BLaER1 treated with 17β-estradiol and CSF1 and Interleukin-3, amounts not matched to agents 10 nM and 100 nM (cell line): ENCODE results near the gene STK26.
"Not testable (repeated sequence)": the region's sequence is repeated elsewhere in the genome, so short reads cannot be mapped to it uniquely, and the experiment has no call there.

Experiments used
- H3K27ac ChIP-seq, 11 experiments: shearing (Covaris generic); formaldehyde crosslinking; 2 replicates each; pipeline ENCODE4 v1.8.1; 2022
- H3K27me3 ChIP-seq, 11 experiments: shearing (Covaris generic); formaldehyde crosslinking; 2 replicates each; pipeline ENCODE4 v1.8.1; 2022
- H3K36me3 ChIP-seq, 11 experiments: shearing (Covaris generic); formaldehyde crosslinking; 2 replicates each; pipeline ENCODE4 v1.8.1; 2022
- H3K4me1 ChIP-seq, 10 experiments: shearing (Covaris generic); formaldehyde crosslinking; 2 replicates each; pipeline ENCODE4 v1.8.1; 2022
- H3K4me2 ChIP-seq, 11 experiments: shearing (Covaris generic); formaldehyde crosslinking; 2 replicates each; pipeline ENCODE4 v1.8.1; 2022
- H3K4me3 ChIP-seq, 10 experiments: shearing (Covaris generic); formaldehyde crosslinking; 2 replicates each; pipeline ENCODE4 v1.8.1; 2022
- H3K9ac ChIP-seq, 11 experiments: shearing (Covaris generic); formaldehyde crosslinking; 2 replicates each; pipeline ENCODE4 v1.8.1; 2022
- H3K9me3 ChIP-seq, 11 experiments: shearing (Covaris generic); formaldehyde crosslinking; replicated peaks in 1 of 11; 2 replicates each; pipeline ENCODE4 v1.8.1; 2022
- H4K20me1 ChIP-seq, 11 experiments: shearing (Covaris generic); formaldehyde crosslinking; 2 replicates each; pipeline ENCODE4 v1.8.1; 2022
- Cebpa-rat ChIP-seq, 11 experiments: shearing (Covaris generic); IDR thresholded peaks; 2 replicates each; pipeline ENCODE4 v1.8.1; 2022

Gene STK26

DNA sequence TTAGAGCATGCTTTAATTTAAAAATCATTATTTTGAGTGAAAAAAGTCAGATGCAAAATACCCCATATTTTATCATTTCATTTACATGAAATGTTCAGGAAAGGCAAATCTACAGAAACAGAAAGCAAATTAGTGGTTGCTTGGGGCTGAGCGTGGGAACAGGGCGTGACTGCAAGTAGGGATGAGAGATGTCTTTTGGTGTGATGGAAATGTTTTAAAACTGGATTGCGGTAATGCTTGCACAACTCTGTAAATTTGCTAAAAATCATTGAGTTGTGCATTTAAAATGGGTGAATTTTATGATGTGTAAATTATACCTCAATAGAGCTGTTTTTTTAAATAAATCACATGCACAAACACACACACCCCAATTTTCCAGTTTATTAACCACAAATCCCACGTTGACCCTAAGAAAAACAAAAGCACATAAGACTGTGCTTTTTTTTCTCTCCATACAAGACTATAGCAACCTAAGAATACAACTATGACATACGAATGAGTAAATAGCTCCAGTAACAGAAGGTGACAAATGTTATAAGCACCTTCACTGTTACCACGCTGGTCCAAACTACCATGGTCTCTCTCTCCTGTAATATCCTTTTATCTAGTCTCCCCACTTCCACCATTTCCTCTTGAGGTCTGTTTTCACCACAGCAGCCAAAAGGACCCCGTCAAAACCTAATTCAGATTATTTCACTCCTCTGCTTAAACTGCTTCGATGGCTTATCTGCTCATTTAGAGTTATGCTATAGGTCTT, 67.5 kb downstream of the STK26 start:
- Histone ChIP-seq H3K36me3 (no peaks in the 10 kb centered on the region), H4K20me1 (peaks cover 0 to 11% (median 0%) of the 10 kb centered on the region in 11 experiments; a peak in 4 of 22 replicates), H3K27ac (no peak overlapping the region), H3K4me1 (peaks cover 0 to 11% (median 5%) of the 10 kb centered on the region in 10 experiments; a peak in 7 of 20 replicates), H3K9me3 (no peaks in the 10 kb centered on the region), H3K4me3 (no peak overlapping the region), H3K4me2 (peak overlapping the region in 2 of 11 experiments; percentile 9 to 10; a peak in 1 of 22 replicates), H3K27me3 (peaks cover 89 to 100% (median 99%) of the 10 kb centered on the region in 11 experiments), H3K9ac (no peak overlapping the region)
- no peak for TF ChIP-seq Cebpa-rat (IDR thresholded peaks at IDR 0.05)

- Histone ChIP-seq H3K4me3 (no peak overlapping the region), H3K27ac (no peak overlapping the region), H3K27me3 (peaks cover 92 to 100% (median 99%) of the 10 kb centered on the region in 11 experiments), H3K4me2 (no peak overlapping the region), H3K9ac (no peak overlapping the region), H3K9me3 (no peaks in the 10 kb centered on the region), H3K36me3 (no peaks in the 10 kb centered on the region), H4K20me1 (peaks cover 0 to 11% (median 0%) of the 10 kb centered on the region in 11 experiments; a peak in 4 of 22 replicates), H3K4me1 (peaks cover 0 to 6% (median 0%) of the 10 kb centered on the region in 10 experiments; a peak in 3 of 20 replicates)
- TF ChIP-seq Cebpa-rat (IDR thresholded peaks at IDR 0.05) = no peak
Observed at GRCh38 chrX:132092439-132093065, 69.5 kb downstream of the STK26 start.

GRCh38 chrX:132093239-132093860, 70.2 kb downstream of the STK26 start:
- H3K9me3 ChIP-seq = no peaks in the 10 kb centered on the region
- H3K27ac ChIP-seq = no peak overlapping the region
- H3K9ac ChIP-seq = no peak overlapping the region
- no peak overlapping the region for H3K4me2 ChIP-seq
- no peak overlapping the region for H3K4me3 ChIP-seq
- peaks cover 94 to 100% (median 99%) of the 10 kb centered on the region in 11 experiments for H3K27me3 ChIP-seq
- TF ChIP-seq Cebpa-rat (IDR thresholded peaks at IDR 0.05) = no peak
- H3K4me1 ChIP-seq = peaks cover 0 to 6% (median 0%) of the 10 kb centered on the region in 10 experiments; a peak in 3 of 20 replicates
- peaks cover 0 to 11% (median 0%) of the 10 kb centered on the region in 11 experiments; a peak in 4 of 22 replicates for H4K20me1 ChIP-seq
- H3K36me3 ChIP-seq = no peaks in the 10 kb centered on the region

GRCh38 chrX:132094164-132094563, 71.1 kb downstream of the STK26 start:
- H3K4me3 ChIP-seq = no peak overlapping the region
- H4K20me1 ChIP-seq = peaks cover 0 to 11% (median 0%) of the 10 kb centered on the region in 11 experiments; a peak in 4 of 22 replicates
- no peaks in the 10 kb centered on the region for H3K36me3 ChIP-seq
- no peaks in the 10 kb centered on the region for H3K9me3 ChIP-seq
- no peak overlapping the region for H3K9ac ChIP-seq
- no peak overlapping the region for H3K4me2 ChIP-seq
- H3K27me3 ChIP-seq = peaks cover 98 to 100% (median 100%) of the 10 kb centered on the region in 11 experiments
- H3K27ac ChIP-seq = no peak overlapping the region
- no peak for TF ChIP-seq Cebpa-rat (IDR thresholded peaks at IDR 0.05)
- H3K4me1 ChIP-seq = peaks cover 0 to 6% (median 0%) of the 10 kb centered on the region in 10 experiments; a peak in 3 of 20 replicates

DNA sequence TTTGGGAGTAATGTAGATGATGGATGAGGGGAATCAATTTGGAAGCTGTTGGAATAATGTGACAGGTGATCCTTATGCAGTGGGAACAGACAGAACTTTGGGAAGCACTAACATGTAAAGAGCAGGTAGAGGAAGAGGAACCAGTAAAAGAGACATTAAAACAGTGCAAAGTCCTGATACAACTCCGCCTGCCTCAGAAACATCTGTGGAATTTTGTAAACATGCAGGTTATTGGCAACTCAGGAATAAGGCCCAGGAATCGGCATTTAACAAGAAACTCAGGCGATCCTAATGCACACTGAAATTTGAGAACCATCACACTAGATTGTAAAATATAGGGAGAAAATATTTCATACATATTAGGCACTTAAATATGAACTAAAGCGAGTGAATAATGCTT, 75.6 kb downstream of the STK26 start:
- H3K9ac ChIP-seq, H3K4me2 ChIP-seq, H3K9me3 ChIP-seq, H3K36me3 ChIP-seq, H3K27ac ChIP-seq, H3K4me1 ChIP-seq, H3K4me3 ChIP-seq: not testable (repeated sequence)
- H3K27me3 ChIP-seq = peaks cover 98 to 100% (median 100%) of the 10 kb centered on the region in 11 experiments
- peaks cover 0 to 13% (median 0%) of the 10 kb centered on the region in 11 experiments; a peak in 4 of 22 replicates for H4K20me1 ChIP-seq

DNA sequence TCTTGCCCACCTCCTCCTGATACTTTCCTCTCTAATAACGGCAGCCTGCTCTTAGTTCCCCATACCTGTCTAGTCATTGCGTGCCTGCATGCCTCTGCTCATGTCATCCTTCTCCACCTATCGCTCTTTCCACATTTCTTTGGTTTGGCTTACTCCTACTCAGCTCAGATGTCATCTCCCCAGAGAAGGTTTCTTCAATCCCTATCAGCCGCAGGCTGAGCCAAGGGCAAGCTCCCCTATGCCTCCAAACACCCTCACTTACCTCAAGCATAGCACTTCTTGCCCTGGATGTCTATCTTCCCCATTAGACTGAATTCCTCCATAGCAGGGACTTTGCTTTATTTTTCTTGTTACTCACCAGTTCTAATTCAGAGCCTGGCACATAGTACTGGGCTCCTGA, 78.1 kb downstream of the STK26 start:
- no peak for TF ChIP-seq Cebpa-rat (IDR thresholded peaks at IDR 0.05)
- peaks cover 0 to 6% (median 0%) of the 10 kb centered on the region in 11 experiments; a peak in 4 of 22 replicates for H4K20me1 ChIP-seq
- no peak overlapping the region for H3K27ac ChIP-seq
- peaks cover 95 to 100% (median 100%) of the 10 kb centered on the region in 11 experiments for H3K27me3 ChIP-seq
- H3K9ac ChIP-seq = no peak overlapping the region
- H3K4me1 ChIP-seq = peaks cover 0 to 9% (median 0%) of the 10 kb centered on the region in 10 experiments; a peak in 4 of 20 replicates
- peaks cover 0 to 4% (median 0%) of the 10 kb centered on the region in 11 experiments; a peak in 1 of 22 replicates for H3K9me3 ChIP-seq
- H3K4me3 ChIP-seq = no peak overlapping the region
- no peaks in the 10 kb centered on the region for H3K36me3 ChIP-seq
- H3K4me2 ChIP-seq = 0 out of 22 replicates have a peak overlapping the region, but pooled peaks of 1 of the 11 experiments have one; percentile 57

GRCh38 chrX:132101799-132102198, 78.7 kb downstream of the STK26 start:
- TF ChIP-seq Cebpa-rat (IDR thresholded peaks at IDR 0.05) = no peak
- Histone ChIP-seq H3K9ac (no peak overlapping the region), H3K4me1 (peaks cover 0 to 9% (median 0%) of the 10 kb centered on the region in 10 experiments; a peak in 4 of 20 replicates)

DNA sequence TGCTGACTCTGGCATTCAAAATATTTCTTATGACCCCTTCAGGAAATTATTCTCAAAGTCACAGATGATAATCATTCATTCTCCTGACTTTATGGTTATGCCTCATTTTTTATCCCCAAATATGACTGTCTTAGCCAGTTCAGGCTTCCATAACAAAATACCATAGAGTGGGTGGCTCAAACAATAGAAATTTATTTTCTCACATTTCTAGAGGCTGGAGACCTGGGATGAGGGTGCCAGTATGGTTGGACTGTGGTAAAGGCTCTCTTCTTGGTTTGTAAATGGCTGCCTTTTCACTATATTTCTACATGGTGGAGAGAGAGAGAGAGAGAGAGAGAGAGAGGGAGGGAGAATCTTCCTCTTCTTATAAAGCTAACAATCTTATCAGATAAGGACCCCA, 84.2 kb downstream of the STK26 start:
- peaks cover 0 to 2% (median 0%) of the 10 kb centered on the region in 10 experiments; a peak in 4 of 20 replicates for H3K4me1 ChIP-seq

More at GRCh38 chrX:132101799-132102198, 78.7 kb downstream of the STK26 start:
- H3K27me3 ChIP-seq = peaks cover 95 to 100% (median 100%) of the 10 kb centered on the region in 11 experiments
- no peaks in the 10 kb centered on the region for H3K36me3 ChIP-seq
- no peak overlapping the region for H3K27ac ChIP-seq
- peak overlapping the region in 6 of 11 experiments; percentile 6 to 57 (median 25); a peak in 7 of 22 replicates for H3K4me2 ChIP-seq
- peaks cover 0 to 4% (median 0%) of the 10 kb centered on the region in 11 experiments; a peak in 1 of 22 replicates for H3K9me3 ChIP-seq
- H4K20me1 ChIP-seq = peaks cover 0 to 6% (median 0%) of the 10 kb centered on the region in 11 experiments; a peak in 4 of 22 replicates
- H3K4me3 ChIP-seq = no peak overlapping the region

More for the DNA sequence above, 84.2 kb downstream of the STK26 start:
- Histone ChIP-seq H3K9ac (no peak overlapping the region), H3K36me3 (no peaks in the 10 kb centered on the region), H3K27ac (no peak overlapping the region), H3K4me2 (no peak overlapping the region), H4K20me1 (peaks cover 0 to 17% (median 0%) of the 10 kb centered on the region in 11 experiments; a peak in 3 of 22 replicates), H3K4me3 (no peak overlapping the region), H3K9me3 (peaks cover 0 to 10% (median 0%) of the 10 kb centered on the region in 11 experiments; a peak in 2 of 22 replicates), H3K27me3 (peaks cover 92 to 100% (median 98%) of the 10 kb centered on the region in 11 experiments)
- no peak for TF ChIP-seq Cebpa-rat (IDR thresholded peaks at IDR 0.05)
